Upper lobe of left lung (tissue), 4 donors: ENCODE data around the gene SIVA1.

ENCODE experiments used
- EP300 ChIP-seq, 4 donors: sonication (generic); formaldehyde crosslinking; IDR thresholded peaks; one replicate each; pipeline ENCODE4 v1.5.1; 2017; ENCODE audit warnings: antibody characterized with exemption in 4 of 4, control low read depth in 2 of 4
- POLR2A ChIP-seq, 4 donors: fragments of 450-650 bp; IDR thresholded peaks; one replicate each; pipeline ENCODE4 v1.5.1; 2016 to 2017; ENCODE audit warnings: antibody characterized with exemption in 4 of 4, mild to moderate bottlenecking in 2 of 4
- POLR2AphosphoS5 ChIP-seq, 2 donors: sonication (generic); formaldehyde crosslinking; IDR thresholded peaks; one replicate each; pipeline ENCODE4 v1.5.1; 2017; ENCODE audit warnings: antibody characterized with exemption in 2 of 2
- TF ChIP-seq, protein P1 (sequence below), 6 experiments: fragments of 450-650 bp in 4 of 6; fragments of 200-600 bp in 2 of 6; sonication (generic) in 2 of 6; IDR thresholded peaks; one replicate each; pipeline ENCODE4 v1.5.1; 2016 to 2019; ENCODE audit warnings: antibody characterized with exemption in 6 of 6

DNA sequence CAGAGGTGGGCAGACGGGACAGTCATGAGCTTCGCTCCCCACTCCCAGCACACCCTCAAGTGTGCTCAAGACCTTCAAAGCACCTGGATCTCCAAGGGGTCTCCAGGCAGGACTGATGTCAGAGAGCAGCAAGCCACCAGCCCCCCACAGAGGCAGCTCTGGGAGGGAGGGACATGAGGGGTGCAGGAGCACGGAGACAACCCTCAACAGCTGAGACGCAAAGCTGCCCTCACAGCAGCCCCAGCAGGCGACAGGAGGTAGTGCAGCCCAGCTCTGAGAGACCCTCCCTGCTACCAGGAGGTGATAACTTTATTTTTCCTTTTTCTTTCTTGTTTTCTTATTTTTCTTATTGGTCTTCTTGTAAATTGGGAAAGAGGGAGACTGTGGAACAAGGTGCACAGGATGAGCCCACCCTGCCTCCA is 17.9 kb downstream of the SIVA1 start:
- TF ChIP-seq POLR2AphosphoS5 (IDR thresholded peaks at IDR 0.05) (no peak), POLR2A (IDR thresholded peaks at IDR 0.05) (no peak), EP300 (IDR thresholded peaks at IDR 0.05) (no peak)
- TF ChIP-seq, protein P1, sequence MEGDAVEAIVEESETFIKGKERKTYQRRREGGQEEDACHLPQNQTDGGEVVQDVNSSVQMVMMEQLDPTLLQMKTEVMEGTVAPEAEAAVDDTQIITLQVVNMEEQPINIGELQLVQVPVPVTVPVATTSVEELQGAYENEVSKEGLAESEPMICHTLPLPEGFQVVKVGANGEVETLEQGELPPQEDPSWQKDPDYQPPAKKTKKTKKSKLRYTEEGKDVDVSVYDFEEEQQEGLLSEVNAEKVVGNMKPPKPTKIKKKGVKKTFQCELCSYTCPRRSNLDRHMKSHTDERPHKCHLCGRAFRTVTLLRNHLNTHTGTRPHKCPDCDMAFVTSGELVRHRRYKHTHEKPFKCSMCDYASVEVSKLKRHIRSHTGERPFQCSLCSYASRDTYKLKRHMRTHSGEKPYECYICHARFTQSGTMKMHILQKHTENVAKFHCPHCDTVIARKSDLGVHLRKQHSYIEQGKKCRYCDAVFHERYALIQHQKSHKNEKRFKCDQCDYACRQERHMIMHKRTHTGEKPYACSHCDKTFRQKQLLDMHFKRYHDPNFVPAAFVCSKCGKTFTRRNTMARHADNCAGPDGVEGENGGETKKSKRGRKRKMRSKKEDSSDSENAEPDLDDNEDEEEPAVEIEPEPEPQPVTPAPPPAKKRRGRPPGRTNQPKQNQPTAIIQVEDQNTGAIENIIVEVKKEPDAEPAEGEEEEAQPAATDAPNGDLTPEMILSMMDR (IDR thresholded peaks at IDR 0.05): peak in 4 of 6 experiments; percentile 33 to 54 (median 44)
